GM06990 (cell line): ENCODE measurements around the gene SENP1.

ENCODE experiments used
- DNase-seq: peaks from one replicate; pipeline ENCODE4 v3.0.0-alpha.2; 2011; ENCODE audit not compliant: insufficient read length; ENCODE audit errors: extremely low read depth
- H3K27me3 ChIP-seq: replicated peaks from 2 replicates; pipeline ENCODE4 v1.6.0; 2011; ENCODE audit warnings: low read length; ENCODE audit not compliant: control insufficient read depth, insufficient read depth
- H3K36me3 ChIP-seq: 2 replicates; pipeline ENCODE4 v1.5.1; 2011; ENCODE audit warnings: low read length; ENCODE audit not compliant: control insufficient read depth, insufficient read depth
- H3K4me3 ChIP-seq: replicated peaks from 2 replicates; pipeline ENCODE4 v1.5.1; 2011; ENCODE audit warnings: low read depth, mild to moderate bottlenecking, control low read depth, low read length
- TF ChIP-seq, protein P1 (sequence below): IDR thresholded peaks from 2 replicates; pipeline ENCODE4 v1.5.1; 2011; ENCODE audit warnings: low read length, control low read depth, mild to moderate bottlenecking, inconsistent platforms; ENCODE audit not compliant: insufficient read depth, poor library complexity, severe bottlenecking

The SENP1 gene

DNA sequence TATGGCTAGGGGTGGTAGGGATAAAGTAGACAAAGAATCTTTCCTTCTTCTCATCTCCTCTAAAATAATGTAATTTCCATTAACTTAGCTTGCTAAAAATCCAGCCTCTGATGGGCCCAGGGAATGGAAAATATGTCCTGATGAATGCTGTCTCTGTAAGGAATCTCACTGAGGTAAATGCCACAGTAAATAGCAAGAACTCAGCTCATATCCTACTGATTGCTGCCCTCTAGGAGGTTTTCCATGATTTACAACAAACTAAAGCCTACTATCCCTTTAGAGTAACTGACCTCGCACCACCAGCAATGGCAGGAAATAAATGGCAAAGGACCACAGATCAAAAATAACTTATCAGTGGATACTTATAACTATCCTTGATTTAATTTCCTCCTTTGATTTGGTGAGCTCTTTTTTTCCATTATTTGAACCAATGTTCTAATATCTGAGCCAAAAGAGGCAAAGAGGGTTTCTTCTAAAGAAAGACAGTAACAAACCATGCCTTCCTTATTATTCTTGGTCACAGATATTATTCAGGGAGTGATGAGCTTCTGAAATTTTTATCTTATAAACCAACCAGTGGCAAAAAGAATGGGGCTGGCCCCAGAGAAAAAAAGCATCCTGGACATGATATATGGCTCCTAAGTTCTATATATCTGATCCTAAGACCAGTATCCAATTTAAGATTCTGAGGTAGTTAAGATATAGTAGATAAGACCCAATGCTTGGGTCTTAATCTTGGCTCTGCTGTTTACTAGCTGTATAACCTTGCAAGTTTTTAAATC lies 43.8 kb downstream of the SENP1 start:
- H3K27me3 ChIP-seq = no peaks in the 10 kb centered on the region
- H3K36me3 ChIP-seq = peaks cover 13% of the 10 kb centered on the region
- TF ChIP-seq, protein P1, sequence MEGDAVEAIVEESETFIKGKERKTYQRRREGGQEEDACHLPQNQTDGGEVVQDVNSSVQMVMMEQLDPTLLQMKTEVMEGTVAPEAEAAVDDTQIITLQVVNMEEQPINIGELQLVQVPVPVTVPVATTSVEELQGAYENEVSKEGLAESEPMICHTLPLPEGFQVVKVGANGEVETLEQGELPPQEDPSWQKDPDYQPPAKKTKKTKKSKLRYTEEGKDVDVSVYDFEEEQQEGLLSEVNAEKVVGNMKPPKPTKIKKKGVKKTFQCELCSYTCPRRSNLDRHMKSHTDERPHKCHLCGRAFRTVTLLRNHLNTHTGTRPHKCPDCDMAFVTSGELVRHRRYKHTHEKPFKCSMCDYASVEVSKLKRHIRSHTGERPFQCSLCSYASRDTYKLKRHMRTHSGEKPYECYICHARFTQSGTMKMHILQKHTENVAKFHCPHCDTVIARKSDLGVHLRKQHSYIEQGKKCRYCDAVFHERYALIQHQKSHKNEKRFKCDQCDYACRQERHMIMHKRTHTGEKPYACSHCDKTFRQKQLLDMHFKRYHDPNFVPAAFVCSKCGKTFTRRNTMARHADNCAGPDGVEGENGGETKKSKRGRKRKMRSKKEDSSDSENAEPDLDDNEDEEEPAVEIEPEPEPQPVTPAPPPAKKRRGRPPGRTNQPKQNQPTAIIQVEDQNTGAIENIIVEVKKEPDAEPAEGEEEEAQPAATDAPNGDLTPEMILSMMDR = no peak
- H3K4me3 ChIP-seq = no peak overlapping the region
- DNase-seq = no peak

DNA sequence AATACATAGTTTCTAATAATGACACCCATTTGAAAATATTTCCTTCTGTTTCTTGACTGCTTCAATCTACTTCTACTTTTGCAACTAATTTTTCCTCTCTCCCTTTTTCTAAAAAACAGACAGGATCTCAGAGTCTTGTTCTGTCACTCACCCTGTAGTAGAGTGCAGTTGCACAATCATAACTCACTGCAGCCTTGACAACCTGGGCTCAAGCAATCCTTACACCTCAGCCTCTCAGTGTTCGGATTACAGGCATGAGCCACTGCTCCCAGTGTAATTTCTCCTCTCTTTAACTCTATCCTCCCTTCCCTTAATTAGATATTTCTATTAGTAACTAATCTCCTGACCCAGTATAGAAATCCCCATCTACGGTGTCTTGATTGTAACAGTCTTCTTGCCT lies 45.4 kb downstream of the SENP1 start:
- Histone ChIP-seq H3K4me3 (no peak overlapping the region), H3K27me3 (no peaks in the 10 kb centered on the region), H3K36me3 (peaks cover 13% of the 10 kb centered on the region)
- DNase-seq = no peak
- TF ChIP-seq, protein P1 = no peak

DNA sequence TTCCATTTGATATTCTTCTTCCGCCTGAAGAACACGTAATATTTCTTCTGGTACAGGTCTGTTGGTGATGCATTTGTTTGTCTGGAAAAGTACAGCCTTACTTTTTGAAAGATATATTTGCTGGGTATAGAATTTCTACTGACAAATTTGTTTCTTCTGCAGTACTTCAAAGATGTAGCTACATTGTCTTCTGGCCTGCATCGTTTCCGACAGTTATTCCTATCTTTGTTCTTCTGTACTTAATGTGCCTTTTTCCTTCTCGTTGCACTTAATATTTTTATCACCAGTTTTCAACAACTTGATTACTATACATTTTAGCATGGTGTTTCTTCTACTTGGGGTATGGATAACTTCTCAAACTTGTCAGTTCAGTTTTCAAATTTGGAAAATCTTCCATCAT lies 47.1 kb downstream of the SENP1 start:
- H3K27me3 ChIP-seq = no peaks in the 10 kb centered on the region
- H3K4me3 ChIP-seq = no peak overlapping the region
- DNase-seq = no peak
- TF ChIP-seq, protein P1 = no peak
- peaks cover 12% of the 10 kb centered on the region for H3K36me3 ChIP-seq

DNA sequence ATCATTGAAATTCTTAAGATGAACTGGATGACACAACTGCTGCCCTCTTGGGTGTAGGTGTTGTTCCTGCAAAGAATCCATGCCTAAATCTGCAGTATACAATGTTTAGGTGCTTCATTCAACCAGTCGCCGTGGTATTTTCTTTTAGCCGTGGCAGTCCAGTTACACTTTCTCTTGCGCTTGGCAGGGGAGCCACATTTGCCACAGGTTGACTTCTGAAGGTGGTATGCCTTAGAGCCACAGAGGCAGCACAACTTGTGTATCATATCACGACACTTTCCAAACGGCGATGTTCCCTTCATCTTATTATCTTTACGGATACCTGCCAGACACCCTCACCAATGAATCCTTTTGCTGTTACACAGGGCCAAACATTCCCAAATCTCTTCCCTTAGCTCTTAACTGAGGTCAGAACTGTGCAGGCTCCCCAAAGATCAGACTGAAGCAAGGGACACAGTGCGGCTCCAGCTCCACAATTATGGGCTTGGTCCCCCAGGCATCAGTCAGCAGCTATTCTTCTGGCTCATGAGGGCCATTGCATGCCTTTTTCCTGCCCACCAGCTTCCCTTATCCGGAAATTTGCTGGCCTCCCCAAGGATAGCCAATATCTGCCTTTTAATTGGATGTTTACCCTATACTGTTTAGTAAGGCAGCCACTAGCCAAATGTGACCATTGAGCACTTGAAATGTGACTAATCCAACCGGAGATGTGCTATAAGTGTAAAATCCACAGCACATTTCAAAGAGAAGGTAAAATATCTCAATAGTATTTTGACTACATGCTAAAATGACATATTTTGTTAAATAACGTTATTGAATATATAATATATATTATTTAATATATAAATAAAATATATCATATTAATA lies 50.7 kb downstream of the SENP1 start:
- Histone ChIP-seq H3K4me3 (no peak overlapping the region), H3K27me3 (no peaks in the 10 kb centered on the region), H3K36me3 (peaks cover 7% of the 10 kb centered on the region)
- no peak for DNase-seq
- TF ChIP-seq, protein P1 = no peak

DNA sequence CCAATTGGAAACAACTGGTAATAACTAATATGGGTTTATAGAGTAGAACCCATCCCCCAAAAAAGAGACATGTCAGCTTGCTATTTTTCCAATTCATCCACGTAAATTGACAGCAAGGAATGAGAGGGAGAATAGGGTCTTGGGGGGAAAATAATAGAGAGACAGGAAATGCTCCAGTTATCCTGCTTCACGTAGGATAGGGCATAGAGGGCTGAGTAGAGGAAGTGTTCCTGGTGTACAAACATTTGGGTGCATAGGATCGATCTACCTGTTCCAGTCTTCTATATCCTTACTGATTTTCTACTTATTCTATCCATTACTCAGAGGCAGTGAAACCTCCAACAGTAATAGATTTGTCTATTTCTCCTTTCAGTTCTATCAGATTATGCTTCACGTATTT lies 52.0 kb downstream of the SENP1 start:
- TF ChIP-seq, protein P1 = no peak
- Histone ChIP-seq H3K36me3 (peaks cover 6% of the 10 kb centered on the region), H3K4me3 (no peak overlapping the region), H3K27me3 (no peaks in the 10 kb centered on the region)
- no peak for DNase-seq
